B cell (primary cell): Measurements from ENCODE around the gene ISLR2.
"Not testable (repeated sequence)": the region's sequence is repeated elsewhere in the genome, so short reads cannot be mapped to it uniquely, and the experiment has no call there.

Source experiments
- CTCF ChIP-seq: fragments of 200-600 bp; IDR thresholded peaks from one replicate; pipeline ENCODE4 v1.8.0; 2022; ENCODE audit warnings: antibody characterized with exemption, mild to moderate bottlenecking
- EZH2 ChIP-seq: IDR thresholded peaks from 2 replicates; pipeline ENCODE4 v1.6.1; 2012; ENCODE audit warnings: borderline replicate concordance, low read depth, mild to moderate bottlenecking, moderate library complexity, low read length; ENCODE audit not compliant: insufficient read depth, poor library complexity, severe bottlenecking

DNA sequence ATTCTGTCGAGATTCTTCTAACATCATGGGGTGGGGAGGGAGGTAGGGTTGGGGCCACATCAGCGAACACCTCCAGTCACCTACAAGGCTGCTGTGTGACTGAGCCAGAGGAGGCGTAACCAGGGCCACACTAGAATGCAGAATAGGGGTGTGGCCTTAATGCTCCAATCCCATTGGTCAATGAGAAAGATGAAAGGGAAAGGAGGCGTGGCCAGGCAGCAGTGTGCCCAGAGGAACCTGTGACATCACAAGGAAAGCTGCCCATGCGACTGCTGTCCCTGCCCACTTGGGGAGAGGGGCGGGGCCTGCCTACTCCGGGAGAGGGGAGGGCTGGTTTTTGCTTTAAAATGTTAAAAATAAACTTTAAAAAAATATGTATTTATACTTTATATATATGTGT, 47.9 kb upstream of the ISLR2 start, which contains the start of gene GOLGA6A:
- not testable (repeated sequence) for TF ChIP-seq CTCF, EZH2
